Measurements from ENCODE around the gene CLTB.

DNA sequence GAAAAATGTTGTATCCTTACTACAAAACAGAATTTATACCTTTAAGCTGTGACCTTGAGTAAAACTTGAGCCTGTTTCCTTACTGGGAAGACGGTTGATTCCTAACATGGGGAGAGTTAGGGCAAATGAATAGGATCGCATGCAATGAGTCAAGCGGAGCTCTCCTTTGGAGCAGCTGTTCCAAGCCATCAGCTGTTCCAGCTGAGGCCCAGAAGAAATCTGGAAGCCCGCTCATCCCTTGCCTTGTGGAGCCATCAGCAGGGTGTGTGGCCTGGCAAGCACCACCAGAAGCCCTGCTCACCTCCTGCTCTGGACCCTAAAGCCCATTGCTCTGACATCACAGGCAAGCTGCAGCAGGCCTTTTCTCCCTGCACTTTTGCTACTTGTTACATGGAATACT, 62.8 kb downstream of the CLTB start:
- TF ChIP-seq, protein P1, sequence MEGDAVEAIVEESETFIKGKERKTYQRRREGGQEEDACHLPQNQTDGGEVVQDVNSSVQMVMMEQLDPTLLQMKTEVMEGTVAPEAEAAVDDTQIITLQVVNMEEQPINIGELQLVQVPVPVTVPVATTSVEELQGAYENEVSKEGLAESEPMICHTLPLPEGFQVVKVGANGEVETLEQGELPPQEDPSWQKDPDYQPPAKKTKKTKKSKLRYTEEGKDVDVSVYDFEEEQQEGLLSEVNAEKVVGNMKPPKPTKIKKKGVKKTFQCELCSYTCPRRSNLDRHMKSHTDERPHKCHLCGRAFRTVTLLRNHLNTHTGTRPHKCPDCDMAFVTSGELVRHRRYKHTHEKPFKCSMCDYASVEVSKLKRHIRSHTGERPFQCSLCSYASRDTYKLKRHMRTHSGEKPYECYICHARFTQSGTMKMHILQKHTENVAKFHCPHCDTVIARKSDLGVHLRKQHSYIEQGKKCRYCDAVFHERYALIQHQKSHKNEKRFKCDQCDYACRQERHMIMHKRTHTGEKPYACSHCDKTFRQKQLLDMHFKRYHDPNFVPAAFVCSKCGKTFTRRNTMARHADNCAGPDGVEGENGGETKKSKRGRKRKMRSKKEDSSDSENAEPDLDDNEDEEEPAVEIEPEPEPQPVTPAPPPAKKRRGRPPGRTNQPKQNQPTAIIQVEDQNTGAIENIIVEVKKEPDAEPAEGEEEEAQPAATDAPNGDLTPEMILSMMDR (IDR thresholded peaks at IDR 0.05; ENCODE audit: low read depth, low read length, poor library complexity, severe bottlenecking): no peak
- no peak for TF ChIP-seq EZH2phosphoT487 (IDR thresholded peaks at IDR 0.05; ENCODE audit: borderline replicate concordance, low read length)
